Mesodermal cell (in vitro differentiated cells): ENCODE results near the gene NAV2.

Source experiments
- H3K27ac ChIP-seq: 2 replicates; pipeline ENCODE4 v1.7.0; 2013; ENCODE audit warnings: mild to moderate bottlenecking, low read depth, low read length, moderate library complexity; ENCODE audit not compliant: severe bottlenecking
- H3K36me3 ChIP-seq: 2 replicates; pipeline ENCODE4 v1.7.1; 2013; ENCODE audit warnings: mild to moderate bottlenecking, low read length, moderate library complexity; ENCODE audit not compliant: control insufficient read depth, insufficient read depth
- H3K4me1 ChIP-seq: one replicate; pipeline ENCODE4 v1.7.1; 2013; ENCODE audit warnings: mild to moderate bottlenecking, low read length; ENCODE audit not compliant: insufficient read depth, control insufficient read depth, poor library complexity, severe bottlenecking
- H3K4me3 ChIP-seq: 2 replicates; pipeline ENCODE4 v1.7.0; 2013; ENCODE audit warnings: low read length, control low read depth, mild to moderate bottlenecking; ENCODE audit not compliant: insufficient read depth, poor library complexity, severe bottlenecking; ENCODE audit errors: extremely low read depth
- H3K9me3 ChIP-seq: 2 replicates; pipeline ENCODE4 v1.7.1; 2013; ENCODE audit warnings: mild to moderate bottlenecking, low read length, moderate library complexity; ENCODE audit not compliant: control insufficient read depth
- WGBS, 2 experiments: methylation state at CpG; one replicate each; pipeline ENCODE4 v1.1.5; 2013; ENCODE audit warnings: missing lambda C conversion rate in 2 of 2; ENCODE audit not compliant: insufficient coverage in 2 of 2; 5-methylcytosine and 5-hydroxymethylcytosine counted together

NAV2 gene

DNA sequence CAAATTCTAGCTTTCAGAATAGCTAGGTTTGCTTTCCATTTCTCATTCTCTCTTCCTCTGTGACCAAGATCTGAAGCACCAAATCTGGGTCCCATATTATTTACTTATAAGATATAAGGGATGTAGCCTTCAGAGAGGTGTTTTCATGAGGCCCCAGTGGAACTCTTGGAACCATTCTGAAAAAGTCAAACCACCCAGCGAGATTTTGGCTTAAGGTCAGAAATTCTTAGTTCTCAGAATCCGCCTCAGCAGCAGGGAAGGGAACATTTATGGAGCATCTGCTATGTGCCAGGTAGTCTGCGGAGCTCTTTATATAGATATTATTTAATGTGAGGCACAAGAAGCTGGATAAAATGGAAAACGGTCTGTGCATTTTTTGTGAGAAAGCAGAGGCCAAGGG, 6.3 kb downstream of the NAV2 start:
- Histone ChIP-seq H3K4me3 (no peak overlapping the region), H3K36me3 (no peaks in the 10 kb centered on the region), H3K9me3 (no peaks in the 10 kb centered on the region), H3K27ac (no peak overlapping the region), H3K4me1 (peaks cover 23% of the 10 kb centered on the region)
- WGBS, 2 experiments: 90 to 100% methylated on average over 4 of the region's 4 CpGs

DNA sequence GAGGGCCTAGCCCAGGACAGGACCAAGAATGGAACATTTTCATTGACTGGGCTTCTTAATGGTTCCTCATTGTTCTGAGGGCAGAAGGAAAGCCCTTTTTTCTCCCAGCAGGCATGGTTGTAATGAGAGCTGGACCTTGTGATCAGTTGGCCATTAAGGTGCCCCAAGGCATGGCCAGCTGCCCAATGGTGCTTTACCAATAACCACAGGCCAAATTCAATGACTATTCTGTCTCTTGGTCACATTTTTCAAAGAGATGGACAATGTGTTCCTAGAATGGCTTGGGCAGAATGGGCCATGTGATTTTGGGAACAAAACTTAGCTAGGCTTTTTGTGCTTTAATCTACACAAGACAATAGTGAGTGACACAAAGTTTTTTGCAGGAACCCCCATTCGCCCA, 7.3 kb downstream of the NAV2 start:
- H3K9me3 ChIP-seq: no peaks in the 10 kb centered on the region
- 88 to 100% methylated on average over 1 of the region's 1 CpG for WGBS, 2 experiments
- no peaks in the 10 kb centered on the region for H3K36me3 ChIP-seq
- peaks cover 14% of the 10 kb centered on the region for H3K4me1 ChIP-seq
- no peak overlapping the region for H3K27ac ChIP-seq
- no peak overlapping the region for H3K4me3 ChIP-seq

DNA sequence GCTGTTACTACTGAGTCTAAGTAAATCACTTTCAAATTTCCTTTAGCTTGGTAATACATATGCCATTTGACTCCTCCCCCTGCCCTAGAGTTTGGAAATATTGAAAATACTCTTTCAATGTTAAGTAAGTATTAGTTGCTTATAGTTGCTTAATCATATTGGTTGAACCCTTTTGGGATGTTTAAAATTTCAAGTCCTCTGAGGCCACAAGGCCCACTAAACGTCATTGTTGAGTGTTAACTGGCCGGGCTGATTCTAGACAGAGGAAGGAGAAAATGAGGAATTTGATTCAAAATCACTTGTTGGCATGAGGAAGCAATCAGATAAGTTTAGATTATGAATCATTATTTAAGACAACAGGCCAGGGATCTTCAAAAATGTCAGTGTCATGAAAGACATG, 8.5 kb downstream of the NAV2 start:
- H3K4me3 ChIP-seq: no peak overlapping the region
- H3K27ac ChIP-seq: no peak overlapping the region
- H3K9me3 ChIP-seq: no peaks in the 10 kb centered on the region
- 77 to 100% methylated on average over 2 of the region's 2 CpGs for WGBS, 2 experiments
- H3K36me3 ChIP-seq: no peaks in the 10 kb centered on the region
- peaks cover 8% of the 10 kb centered on the region for H3K4me1 ChIP-seq

DNA sequence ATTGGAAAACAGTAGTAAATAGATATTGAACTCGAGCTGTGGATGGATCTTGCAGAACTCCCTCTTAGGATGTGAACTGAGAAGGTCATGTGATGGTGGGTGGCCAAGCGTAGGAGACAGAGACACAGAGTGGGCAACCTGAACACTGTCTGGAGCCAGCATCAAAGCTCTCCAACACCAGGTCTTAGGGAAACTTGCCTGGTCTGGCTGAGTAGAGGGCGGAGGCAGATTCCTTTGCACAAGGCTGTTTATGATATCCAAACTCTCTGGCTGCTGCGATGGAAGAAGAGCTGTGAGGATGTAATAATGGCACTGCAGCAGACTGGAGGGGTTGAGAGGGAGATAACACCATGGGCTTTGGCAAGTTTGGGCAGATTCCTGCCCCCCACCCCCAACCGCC, 10.1 kb downstream of the NAV2 start:
- Histone ChIP-seq H3K4me3 (no peak overlapping the region), H3K9me3 (no peaks in the 10 kb centered on the region), H3K4me1 (peaks cover 8% of the 10 kb centered on the region), H3K27ac (no peak overlapping the region), H3K36me3 (no peaks in the 10 kb centered on the region)
- WGBS, 2 experiments: 75 to 83% methylated on average over 3 to 4 of the region's 5 CpGs

DNA sequence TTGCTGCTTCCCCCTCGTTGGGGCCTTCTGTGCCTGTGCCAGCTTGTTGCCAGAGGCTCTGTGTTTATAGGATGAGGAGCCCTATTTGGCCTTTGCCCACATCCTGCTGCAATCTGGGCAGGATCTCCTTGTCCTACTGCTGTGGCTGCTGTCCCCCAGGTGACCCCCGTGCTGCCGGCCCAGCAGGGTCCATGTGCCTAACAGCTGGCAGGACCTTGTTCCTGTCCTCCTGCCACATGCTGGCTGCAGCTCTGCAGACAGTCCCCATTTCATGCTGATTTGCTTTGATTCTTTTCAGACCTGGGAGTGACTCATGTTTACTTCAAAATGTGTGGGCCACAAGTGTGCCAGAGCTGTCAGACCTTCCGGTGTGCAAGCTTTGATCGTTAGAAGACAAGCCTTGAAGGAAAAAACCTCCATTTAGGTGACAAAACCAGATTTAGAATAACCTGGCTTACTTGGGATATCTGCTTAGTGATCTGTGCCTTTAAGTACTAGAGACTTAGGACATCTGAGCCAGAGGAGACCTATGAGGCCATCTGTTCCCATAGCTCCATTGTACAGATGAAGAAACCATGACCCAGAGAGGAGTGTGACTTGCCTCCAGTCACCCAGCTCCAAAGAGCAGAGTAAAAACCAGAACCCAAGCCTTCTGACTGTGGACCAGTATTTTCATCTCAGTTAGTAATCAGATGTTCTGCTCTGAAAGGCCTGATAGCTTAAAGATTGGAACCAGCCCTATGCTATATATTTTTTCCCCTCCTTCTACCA, 11.1 kb downstream of the NAV2 start:
- H3K9me3 ChIP-seq: no peaks in the 10 kb centered on the region
- no peaks in the 10 kb centered on the region for H3K36me3 ChIP-seq
- H3K4me3 ChIP-seq: no peak overlapping the region
- WGBS, 2 experiments: 41 to 45% methylated on average over 4 of the region's 5 CpGs
- no peak overlapping the region for H3K27ac ChIP-seq
- peaks cover 8% of the 10 kb centered on the region for H3K4me1 ChIP-seq

DNA sequence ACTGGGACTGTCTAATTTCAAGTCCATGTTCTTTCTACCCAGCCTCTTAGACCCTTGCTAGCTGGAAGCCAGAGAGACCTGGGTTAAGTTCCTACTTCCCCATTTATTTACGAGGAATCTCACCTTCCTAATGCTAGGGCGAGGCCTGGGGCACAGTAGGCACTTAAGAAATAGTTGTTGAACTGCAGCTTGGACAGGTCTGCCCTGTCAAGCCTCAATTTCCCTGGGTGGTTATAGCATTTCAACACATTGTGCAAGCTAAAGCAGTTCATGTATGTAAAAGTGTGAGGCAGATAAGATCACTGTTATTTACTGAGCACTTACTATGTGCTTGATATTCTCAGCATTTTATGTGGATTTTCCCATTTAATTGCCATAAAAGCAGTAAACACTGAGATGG, 12.1 kb downstream of the NAV2 start:
- 100% methylated on average over 2 of the region's 2 CpGs for WGBS, 2 experiments

DNA sequence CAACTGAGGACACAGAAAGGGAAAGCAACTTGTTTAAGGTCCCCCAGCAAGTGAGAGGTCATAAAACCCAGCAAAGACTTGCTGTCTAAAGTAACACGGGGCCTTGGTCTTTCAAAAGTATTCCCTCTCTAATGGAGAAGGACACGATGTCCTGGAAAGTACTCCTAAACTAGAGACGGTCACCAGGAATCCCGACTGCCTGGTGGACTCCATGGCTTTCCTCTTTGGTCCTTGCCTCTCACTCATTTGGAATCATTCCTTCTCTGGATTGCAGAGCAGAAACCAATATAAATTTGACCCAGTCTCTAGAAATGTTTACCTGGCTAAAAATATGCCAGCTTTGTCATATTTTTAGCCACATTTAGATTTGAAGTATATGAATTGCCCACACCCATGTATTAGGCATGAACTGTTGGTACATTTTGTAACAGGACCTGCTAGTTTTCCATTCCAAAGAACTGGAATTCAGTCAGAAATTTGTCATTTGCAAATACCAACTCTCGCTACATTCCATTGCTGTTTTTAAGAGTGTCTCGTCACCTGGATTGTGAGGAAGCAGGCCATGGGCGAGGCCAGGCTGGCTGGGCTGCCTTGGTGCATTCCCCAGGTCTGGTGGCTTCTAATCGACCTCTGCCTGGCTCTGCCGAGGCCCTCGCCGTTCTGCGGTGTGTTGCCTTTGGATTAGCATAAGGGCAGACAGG, 12.9 kb downstream of the NAV2 start:
- 88 to 95% methylated on average over 7 to 9 of the region's 12 CpGs for WGBS, 2 experiments
- H3K9me3 ChIP-seq: no peaks in the 10 kb centered on the region
- no peak overlapping the region for H3K27ac ChIP-seq

More for the DNA sequence above, 12.1 kb downstream of the NAV2 start:
- Histone ChIP-seq H3K9me3 (no peaks in the 10 kb centered on the region), H3K36me3 (no peaks in the 10 kb centered on the region), H3K4me3 (no peak overlapping the region), H3K4me1 (peaks cover 8% of the 10 kb centered on the region), H3K27ac (no peak overlapping the region)

DNA sequence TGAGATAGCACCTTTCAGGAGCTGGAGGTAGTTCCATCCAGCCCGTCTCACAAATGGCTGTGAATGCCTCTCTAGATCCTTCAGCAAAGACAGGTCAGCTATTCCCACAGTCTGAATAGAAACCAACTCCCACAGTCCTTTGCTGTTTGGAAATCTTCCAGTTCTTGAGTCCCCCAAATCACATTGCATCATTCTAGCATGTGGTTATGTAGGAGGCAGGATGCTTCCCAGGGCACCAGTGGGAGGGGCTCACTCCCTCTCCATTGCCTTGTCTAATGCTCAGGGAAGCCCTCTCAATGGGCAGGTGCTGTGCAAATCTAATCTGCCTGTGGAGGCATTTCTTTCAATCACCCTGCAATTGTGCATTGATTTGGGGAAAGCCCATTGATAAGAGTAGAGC, 14.6 kb downstream of the NAV2 start:
- WGBS, 2 experiments: no CpG with 5 or more reads among the region's 1 CpG
- no peak overlapping the region for H3K4me3 ChIP-seq
- no peaks in the 10 kb centered on the region for H3K36me3 ChIP-seq

More for the DNA sequence above, 12.9 kb downstream of the NAV2 start:
- no peaks in the 10 kb centered on the region for H3K36me3 ChIP-seq
- peaks cover 8% of the 10 kb centered on the region for H3K4me1 ChIP-seq
- H3K4me3 ChIP-seq: no peak overlapping the region

DNA sequence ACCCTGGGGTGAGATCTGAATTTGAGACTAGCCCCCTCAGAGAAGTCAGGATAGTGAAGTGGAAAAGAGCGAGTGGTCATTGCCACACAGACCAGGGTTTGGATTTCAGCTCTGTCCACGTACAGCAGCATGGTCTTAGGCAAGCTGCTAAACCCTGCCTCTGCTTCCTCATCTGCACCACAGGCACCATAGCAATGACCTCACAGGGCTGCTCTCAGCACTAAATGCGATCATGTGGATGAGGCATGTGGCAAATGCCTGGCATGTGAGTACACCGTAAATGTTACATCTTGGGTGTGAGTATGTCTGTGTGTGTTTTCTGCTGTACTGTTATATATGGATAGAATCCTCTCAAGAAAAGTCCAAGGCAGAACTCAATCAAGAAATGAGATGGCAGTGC, 15.8 kb downstream of the NAV2 start:
- no peak overlapping the region for H3K4me3 ChIP-seq
- no peaks in the 10 kb centered on the region for H3K36me3 ChIP-seq
- H3K4me1 ChIP-seq: peaks cover 5% of the 10 kb centered on the region
- 91 to 94% methylated on average over 3 to 4 of the region's 4 CpGs for WGBS, 2 experiments
- no peak overlapping the region for H3K27ac ChIP-seq
- no peaks in the 10 kb centered on the region for H3K9me3 ChIP-seq

More for the DNA sequence above, 14.6 kb downstream of the NAV2 start:
- no peaks in the 10 kb centered on the region for H3K9me3 ChIP-seq
- no peak overlapping the region for H3K27ac ChIP-seq
- H3K4me1 ChIP-seq: peaks cover 8% of the 10 kb centered on the region

DNA sequence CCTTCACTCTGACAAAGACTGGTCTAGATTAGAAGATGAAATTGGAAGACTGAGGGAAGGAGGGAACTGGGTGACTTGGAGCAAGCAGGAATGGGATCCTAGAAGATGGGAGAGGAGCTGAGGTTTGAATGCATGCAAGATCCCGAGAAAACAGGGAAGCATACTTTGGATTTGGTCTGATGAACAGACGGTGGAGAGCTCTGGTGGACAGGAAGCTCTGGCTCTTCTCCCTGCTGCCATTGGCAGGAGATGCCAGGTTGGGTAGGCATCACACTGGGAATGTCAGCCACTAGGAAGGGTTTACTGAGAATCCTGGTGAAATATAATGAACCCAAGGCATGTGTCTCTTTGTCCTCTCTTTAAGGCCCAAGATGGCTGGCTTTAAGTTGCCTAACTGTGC, 16.5 kb downstream of the NAV2 start:
- Histone ChIP-seq H3K27ac (no peak overlapping the region), H3K36me3 (no peaks in the 10 kb centered on the region), H3K9me3 (no peaks in the 10 kb centered on the region), H3K4me1 (no peaks in the 10 kb centered on the region), H3K4me3 (no peak overlapping the region)
- WGBS, 2 experiments: 88 to 100% methylated on average over 1 to 2 of the region's 2 CpGs

DNA sequence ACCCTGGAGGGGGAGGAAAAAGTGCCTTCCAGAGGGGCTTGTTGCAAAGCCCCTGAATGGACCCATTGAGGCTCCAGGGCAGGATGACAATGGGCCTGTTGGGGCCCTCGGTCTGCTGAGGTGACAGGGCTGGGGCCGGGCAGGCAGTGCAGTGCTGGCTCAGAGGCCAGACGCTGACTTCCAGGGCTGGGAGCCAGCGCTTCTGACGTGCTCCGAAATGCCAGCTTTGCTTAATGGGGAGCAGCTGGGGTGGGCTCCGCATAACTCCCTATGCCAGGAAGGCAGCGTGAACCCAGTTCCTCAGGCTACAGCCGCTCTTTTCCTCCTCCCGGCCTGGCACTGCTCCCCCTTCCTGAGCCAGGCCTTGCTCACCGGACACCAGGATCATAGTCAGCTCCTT, 17.7 kb downstream of the NAV2 start:
- H3K9me3 ChIP-seq: no peaks in the 10 kb centered on the region
- H3K36me3 ChIP-seq: no peaks in the 10 kb centered on the region
- no peak overlapping the region for H3K27ac ChIP-seq
- no peak overlapping the region for H3K4me3 ChIP-seq
- H3K4me1 ChIP-seq: no peaks in the 10 kb centered on the region
- WGBS, 2 experiments: 88 to 95% methylated on average over 8 to 11 of the region's 11 CpGs
